Activated CD4-positive, alpha-beta T cell treated with anti-CD3 and anti-CD28 coated beads, Interleukin-2, Interleukin-6, amounts not matched to agents 100 ng/mL and 50 ng/mL, durations not matched to agents 16 hours and 8 hours (primary cell): ENCODE data around the gene TMTC4.
"Not testable (repeated sequence)": the region's sequence is repeated elsewhere in the genome, so short reads cannot be mapped to it uniquely, and the experiment has no call there.

Source experiments
- DNase-seq: peaks from one replicate; pipeline ENCODE4 v3.0.0-alpha.2; 2020

TMTC4 gene

DNA sequence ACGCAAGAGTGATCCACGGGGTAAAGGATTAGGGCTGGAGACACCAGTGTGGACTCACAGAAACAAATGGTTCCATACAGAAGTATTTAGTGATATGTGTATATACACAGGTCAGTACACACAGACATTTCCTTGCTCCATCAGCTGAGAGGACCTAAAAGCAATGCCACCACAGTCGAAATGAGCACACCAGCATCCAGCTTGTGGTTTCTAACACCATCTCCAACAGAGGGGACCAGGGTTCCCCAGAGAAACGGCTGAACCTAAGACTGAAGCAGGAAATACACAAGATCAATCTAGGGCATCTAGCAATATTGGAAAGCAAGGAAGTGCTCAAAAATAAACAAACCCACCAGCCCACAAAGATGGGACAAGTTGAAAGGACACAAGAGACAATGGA is 93.6 kb downstream of the TMTC4 start:
- DNase-seq = no peak

DNA sequence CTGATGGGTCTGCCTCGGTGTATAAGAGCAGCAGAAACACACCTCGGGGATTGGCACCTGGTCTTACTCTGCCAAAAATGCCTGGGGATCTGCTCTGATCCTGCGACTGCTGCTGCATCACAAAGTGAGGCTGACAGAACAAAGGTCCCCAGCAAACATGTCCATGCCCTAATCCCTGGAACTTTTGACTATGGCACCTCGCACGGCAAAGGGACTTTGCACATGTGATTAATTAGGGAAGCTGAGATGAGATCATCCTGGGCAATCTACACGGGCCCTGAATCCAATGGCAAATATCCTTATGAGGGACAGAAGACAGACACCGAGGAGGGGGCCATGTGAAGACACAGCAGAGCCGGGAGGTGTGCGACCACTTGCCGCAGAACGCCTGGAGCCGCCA is 94.5 kb downstream of the TMTC4 start:
- no peak for DNase-seq

DNA sequence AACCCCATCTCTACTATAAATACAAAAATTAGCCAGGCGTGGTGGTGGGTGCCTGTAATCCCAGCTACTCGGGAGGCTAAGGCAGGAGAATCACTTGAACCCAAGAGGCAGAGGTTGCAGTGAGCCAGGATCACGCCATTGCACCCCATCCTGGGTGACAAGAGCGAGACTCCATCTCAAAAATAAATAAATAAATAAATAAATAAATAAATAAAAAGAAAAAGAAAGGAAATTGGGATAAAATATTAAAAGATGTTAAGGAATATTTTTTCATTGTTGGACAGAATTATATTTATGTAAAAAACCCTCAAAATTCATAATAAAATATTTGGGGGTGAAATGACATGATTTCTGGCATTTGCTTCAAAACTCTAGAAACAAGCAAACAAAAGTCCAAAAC is 97.4 kb downstream of the TMTC4 start:
- not testable (repeated sequence) for DNase-seq

DNA sequence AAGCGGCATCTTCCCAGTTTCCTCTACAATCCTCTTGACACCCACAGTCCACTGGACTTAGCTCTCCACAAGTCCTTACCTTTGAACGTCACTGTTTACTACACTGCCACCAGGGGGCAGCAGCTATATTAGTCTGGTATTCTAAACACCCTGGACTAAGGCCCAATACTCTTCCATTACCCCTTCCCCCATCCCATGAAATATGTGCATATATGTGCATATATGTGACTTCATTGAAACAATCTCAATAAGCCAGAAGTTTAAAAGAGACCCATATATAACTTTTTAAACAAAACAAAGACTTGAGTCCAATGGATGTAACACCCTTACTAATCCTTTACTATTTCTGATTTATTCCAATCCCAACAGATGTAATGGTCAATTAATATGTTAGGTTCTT is 101.5 kb downstream of the TMTC4 start:
- peak; percentile 77 for DNase-seq

DNA sequence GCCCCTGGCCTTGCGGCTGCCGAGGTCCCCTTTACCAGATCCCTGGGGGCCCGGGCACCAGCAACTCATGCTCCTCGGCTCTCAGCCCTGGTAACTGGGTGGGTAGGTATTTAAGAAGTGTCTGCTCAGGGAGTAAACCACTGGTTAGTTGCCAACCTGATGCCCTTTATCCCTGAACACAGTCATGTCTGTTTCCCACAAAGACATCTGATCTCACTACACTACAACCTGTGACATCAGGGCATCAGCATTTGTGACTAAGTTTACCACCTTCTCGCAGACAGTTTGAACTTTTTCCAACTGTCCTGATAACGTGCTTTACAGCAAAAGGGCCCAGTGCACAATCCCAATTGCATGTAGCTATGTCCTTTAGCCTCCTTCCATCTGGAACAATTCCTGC is 108.1 kb downstream of the TMTC4 start:
- DNase-seq = no peak

DNA sequence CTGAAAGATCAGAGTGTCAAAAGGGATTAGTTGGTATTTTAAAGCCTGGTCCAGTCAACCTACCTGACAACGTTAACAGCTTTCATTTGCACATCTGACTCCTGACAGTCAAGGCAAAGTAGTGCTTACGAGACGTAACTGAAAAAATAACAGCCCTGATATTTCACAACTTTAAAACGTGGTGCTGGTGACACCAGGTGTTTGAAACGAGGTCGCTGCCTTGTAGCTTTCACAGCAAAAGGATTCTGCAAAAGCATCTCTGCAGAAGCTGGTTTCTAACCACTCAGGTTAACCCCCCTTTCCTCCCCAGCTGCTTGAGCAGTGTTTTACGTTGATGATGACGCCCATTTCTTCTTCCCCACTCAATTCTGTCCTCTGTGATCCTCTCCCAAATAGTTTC is 109.3 kb downstream of the TMTC4 start:
- DNase-seq = no peak

DNA sequence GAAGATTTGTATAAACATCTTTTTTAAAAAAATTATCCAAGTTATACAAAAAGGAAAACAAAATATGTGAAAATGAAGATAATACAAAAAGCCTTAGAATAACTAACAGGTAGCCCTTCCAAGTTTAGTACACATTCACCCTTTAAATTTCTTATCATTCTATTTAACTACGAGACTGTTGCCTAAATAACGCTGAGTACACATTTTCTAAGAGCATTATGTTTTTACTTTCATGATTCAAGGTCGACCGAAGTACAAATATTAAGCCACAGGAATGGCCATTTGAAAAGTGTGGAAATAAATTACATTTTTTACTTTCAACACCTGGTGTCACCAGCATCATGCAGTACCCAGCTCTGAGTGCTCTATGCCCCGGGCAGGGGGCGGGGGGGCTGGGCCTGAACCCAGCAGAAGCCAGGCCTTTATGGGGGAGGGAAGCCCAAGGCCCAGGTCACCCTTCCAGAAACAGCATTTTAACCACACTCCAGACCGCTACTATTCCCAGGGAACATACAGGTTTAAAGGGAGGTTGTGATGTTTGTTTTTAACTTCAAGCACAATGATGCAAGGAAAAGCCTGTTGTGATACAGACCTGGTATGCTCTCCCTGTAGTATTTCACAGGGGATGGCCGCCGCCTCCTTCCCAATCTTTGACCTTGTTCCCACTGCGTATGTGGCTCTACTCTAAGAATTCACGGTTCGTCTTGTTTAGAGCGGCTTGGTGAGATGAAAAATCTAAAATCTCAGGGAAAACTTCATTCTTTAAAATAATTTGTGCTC is 110.0 kb downstream of the TMTC4 start:
- DNase-seq = no peak

DNA sequence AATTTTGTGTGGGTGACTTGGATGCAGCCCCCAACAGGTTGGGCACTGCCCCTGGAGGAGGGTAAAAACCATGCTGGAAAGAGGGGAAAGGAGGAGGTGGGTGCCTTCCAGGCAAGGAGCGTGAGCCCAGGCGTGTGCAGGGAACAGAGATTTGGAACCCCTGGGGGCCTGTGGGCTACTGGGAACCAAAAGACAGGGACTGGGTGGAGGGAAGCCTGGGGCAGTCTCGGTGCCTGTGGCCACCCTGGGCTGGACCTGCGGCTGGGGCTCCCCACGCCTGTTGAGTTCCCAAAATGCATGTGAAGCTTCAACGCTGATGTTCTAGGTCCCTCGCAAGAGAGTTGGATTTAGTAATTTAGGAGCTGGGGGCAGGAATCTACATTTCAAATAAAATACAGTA is 110.8 kb downstream of the TMTC4 start:
- no peak for DNase-seq

DNA sequence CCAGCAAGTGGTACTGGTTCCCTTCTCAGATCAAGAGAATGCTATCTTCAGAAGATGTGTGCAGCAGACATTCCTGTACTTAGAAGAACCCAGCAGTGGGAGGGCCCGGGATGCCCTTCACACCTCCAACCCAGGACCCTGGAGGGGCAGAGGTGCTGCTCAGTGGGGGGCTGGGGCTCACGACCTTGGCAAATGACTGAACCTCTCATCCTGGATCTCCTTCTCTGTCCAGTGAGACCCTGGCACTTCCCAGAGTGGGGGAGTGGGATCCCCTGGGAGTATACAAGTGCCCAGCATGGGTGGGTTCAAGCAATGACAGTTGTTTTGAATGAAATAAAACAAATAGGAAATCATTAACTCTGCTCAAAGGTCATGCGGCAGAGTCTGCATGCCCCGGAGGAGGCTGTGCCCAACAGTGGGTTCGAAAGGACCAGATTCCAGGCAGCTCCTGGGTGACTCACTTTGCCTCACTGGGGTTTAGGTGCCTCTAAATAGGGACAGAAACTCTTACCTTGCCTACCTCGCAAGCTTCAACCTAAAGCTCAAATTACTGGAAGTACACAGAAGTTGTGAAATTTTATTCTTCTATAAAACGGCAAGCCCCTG is 112.9 kb downstream of the TMTC4 start:
- no peak for DNase-seq

DNA sequence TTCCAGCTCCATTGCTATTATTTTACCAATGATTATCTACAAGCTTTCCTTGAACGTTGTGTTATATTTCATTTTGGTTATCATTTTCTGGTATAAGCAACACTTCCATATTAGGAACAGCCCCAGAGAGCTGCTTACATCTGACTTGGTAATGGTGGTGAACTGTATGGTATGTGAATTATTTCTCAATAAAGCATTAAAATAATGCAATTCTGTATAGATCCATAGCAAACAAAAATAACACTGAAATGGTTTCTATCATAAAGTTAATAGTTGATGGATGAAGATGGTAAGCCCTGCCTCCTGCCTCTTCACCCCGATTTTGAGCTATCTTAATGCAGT is 113.5 kb downstream of the TMTC4 start:
- no peak for DNase-seq

DNA sequence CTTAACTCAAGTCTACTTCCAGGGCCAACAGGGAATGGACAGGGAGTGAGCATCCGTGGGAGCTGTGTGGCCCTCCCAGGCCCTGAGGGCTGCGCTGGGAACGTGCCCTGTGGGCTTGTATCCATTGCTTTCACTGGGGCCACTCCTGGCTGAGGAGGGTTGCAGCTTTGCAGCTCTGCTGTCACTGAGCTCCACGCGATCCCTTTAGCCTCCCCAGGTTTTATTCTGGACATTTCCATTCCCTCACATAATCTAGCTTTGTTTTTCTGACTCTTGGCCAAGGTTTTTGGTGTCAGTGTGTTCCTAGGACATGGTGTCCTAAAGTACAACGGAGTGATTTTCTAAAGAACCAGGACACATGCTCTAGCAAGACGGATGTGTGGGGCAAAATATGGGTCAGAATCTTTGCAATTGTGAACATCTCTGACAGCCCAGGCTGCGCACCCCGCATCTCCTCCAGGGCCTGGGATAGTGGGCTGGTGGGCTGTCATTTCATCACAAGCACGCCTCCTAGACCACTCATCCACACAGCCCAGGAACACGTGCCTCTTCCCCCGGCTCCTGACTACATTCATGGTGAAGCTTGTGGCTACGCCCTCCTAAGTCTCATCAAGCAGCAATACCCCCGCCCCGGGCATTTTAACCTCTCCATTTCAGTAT is 114.0 kb downstream of the TMTC4 start:
- no peak for DNase-seq

DNA sequence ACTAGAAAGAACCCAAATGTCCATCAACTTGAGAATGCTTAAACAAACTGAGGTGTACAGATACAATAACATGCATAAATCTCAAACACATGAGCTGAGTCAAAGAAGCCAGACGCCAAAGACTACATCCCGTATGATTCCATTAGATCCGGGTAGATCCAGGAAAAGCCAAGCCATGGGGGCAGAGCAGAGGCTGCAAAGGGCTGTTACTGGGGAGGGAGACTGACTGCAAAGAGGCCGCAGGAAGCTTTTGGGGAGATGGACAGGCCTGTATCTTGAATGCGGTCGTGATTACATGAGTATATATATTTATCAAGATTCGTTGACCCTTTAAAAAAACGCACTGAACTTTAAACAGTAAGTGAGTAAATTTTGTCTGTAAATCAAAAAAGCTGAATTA is 114.7 kb downstream of the TMTC4 start:
- DNase-seq = no peak
